ENCODE measurements around the gene VCPKMT.
"Not testable (repeated sequence)": the region's sequence is repeated elsewhere in the genome, so short reads cannot be mapped to it uniquely, and the experiment has no call there.

The VCPKMT gene

DNA sequence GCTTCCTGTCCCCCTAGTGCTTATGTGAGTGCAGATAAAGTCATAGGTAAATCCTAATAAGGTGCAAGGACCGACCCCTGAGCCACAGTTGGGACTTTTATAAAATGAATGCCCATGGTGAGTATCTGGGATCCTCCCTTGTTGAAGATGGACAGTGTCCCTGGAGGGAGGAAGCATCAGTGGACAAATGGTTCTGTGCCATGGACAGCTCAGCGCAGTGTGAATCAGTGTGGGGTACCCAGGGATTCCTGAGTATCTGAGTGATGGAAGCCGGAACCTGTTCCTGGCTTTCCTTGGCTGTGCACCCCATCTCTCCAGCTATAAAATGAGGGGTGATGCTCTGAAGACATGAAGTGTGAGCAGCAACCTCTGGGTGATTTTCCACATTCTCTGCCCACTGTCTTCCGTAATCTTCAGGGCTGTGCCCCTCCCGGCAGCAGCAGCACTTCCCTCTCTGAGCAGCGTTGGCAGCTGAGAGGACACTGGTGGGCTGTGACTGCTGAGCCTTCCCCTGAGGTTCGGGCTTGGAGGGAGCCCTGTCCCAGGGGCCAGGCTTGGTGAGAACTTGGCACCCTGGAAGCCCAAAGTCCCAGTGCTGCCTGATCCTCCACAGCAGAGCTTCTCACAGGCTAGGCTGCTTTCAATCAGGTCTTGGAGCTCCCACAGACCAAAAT, 25.0 kb downstream of the VCPKMT start:
- no peak for DNase-seq

DNA sequence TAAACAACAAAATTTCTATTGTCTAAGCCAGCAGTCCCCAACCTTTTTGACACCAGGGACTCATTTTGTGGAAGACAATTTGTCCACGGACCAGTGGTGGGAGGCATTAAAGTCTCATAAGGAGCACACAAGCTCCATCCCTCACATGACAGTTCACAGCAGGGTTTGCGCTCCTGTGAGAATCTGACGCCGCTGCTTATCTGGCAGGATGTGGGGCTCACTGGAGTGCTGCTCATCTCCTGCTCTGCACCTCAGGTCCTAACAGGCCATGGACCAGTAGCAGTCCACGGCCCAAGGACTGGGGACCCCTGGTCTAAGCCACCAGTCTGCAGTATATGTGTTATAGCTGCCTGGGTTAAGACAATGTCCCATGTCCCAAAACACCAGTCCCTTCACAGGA, 27.2 kb downstream of the VCPKMT start:
- no peak for DNase-seq

DNA sequence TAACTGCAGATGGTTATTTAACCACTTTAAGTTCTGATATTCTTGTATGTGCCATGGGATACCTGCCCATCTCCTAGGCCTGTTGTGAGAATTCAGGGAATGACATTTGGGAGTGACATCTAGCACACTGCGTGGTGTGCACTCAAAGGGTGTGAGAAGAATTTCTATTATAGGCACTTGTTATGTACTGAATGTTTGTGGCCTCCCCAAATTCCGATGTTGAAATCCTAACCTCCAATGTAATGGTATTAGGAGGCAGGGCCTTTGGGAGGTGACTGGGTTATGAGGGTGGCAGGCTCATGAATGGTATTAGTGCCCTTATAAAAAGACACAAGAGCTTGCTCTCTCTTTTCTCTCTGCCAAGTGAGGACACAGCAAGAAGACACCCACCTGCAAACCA, 27.6 kb downstream of the VCPKMT start:
- DNase-seq = no peak

DNA sequence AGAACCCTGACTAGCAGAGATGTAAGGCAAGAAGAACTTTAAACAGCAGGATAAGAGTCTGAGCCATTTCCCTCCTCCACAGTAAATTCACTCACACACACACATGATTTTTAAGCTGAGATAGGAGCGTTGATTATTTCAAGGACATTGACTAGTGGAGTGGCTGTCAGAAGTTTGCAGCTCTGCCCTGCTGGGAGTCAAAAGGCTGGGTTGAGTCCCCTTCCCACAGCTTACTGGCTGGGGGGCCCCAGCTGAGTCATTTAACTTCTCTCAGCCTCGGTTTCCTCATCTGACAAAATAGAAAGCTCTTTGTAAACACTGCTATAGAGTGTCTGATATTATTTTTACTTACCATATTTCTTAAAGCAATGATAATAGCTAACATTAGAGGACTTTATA, 28.3 kb downstream of the VCPKMT start:
- DNase-seq = no peak

DNA sequence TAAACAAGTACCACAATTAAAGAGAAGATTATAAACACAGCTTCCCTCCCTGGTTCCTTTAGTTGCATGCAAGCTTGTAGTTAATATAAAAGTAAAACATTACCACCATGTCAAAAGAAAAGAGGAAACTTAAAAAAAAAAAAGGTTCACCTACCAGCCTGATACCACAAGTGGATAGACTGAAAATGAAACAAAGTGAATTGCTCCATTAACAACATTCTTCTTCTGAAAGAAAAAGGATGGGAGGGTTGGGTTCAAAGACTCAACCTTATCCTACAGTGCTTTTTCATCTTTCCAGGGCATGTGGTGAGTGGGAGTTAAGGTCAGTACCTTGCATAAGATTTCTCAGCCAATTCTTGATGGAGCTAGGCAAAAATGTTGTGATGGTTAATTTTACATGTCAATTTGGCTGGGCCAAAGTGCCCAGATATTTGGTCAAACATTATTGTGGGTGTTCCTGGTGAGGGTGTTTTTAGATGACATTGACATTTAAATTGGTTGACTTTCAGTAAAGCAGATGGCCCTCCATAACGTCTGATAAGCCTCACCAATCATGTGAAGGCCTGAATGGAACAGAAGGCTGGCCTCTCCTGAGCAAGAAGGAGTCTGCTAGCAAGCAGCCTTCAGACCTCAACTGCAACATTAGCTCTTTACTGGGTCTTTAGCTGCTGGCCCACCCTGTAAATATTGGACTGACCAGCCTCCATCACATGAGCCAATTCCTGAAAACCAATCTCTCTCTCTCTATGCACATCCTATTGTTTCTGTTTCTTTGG, 28.8 kb downstream of the VCPKMT start:
- DNase-seq = no peak

DNA sequence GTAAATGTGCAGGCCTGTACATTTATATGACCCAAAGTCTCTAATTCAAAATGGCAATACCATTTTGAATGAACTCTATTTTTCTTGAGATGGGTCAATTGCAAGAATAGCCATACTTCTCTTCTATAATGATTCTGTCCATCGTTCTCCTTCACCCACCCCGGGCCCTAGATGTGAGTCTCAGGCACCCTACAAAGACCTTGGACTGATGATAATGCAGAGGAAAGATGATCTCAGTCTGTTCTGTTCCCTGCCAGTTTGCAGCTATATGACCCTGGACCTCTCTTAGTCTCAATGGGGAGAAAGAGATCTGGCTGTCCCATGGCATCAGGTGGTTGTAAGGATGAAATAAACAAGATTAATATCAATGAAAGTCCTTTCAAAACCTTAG, 30.1 kb downstream of the VCPKMT start:
- DNase-seq = no peak

GRCh38 chr14:50085570-50086320, 30.6 kb downstream of the VCPKMT start:
- DNase-seq = no peak

GRCh38 chr14:50084666-50085065, 31.7 kb downstream of the VCPKMT start:
- DNase-seq = no peak

GRCh38 chr14:50083467-50084337, 32.7 kb downstream of the VCPKMT start:
- no peak for DNase-seq

DNA sequence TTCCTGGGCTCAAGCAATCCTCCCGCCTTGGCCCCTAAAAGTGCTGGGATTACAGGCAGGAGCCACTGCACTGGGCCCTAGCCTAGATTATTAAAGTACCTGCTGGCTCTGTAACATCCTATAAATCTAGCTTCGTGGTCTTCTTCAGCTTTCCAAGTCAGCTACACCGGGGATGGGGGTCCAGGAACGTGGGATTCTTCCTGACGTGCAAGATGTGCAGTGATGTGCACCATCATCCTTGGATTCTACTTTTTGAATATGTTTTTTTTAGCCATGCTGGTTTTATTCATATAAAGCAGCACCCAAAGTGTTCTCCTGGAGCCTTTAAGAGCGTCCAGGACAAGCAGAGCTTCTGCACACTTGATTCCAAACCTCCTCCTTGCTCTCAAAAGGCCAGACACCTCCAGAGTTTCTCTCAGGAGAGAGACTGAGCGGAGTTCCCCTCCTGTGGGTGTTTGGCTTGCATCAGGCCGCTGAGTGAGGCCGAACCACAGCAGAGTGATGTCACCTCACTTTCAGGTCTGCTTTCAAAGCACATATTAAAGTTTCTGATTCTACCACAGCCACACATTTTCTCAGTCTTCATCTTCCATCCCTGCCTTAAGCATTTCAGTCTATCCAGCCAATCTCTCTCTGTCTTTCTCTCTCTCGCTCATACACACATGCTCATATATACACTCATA, 33.4 kb downstream of the VCPKMT start:
- no peak for DNase-seq

DNA sequence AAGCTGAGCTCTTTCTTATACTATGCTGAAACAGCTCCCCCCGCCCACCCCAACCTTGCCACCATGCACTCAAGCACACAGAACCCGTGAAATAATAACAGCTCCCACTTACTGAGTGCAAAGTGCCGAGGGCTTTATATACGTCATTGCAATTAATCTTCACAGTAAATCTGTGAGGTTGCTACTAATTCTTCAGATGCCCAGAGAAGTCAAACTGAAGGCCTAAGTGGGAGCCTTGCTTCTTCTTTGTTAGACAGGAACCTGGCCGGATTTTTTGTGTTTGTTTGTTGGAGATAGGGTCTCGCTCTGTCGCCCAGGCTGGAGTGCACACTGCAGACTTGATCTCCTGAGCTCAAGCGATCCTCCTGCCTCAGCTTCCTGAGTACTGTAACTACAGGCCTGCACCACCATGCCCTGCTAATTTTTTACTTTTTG, 34.0 kb downstream of the VCPKMT start:
- DNase-seq = no peak

GRCh38 chr14:50079103-50079502, 37.3 kb downstream of the VCPKMT start:
- DNase-seq = not testable (repeated sequence)

DNA sequence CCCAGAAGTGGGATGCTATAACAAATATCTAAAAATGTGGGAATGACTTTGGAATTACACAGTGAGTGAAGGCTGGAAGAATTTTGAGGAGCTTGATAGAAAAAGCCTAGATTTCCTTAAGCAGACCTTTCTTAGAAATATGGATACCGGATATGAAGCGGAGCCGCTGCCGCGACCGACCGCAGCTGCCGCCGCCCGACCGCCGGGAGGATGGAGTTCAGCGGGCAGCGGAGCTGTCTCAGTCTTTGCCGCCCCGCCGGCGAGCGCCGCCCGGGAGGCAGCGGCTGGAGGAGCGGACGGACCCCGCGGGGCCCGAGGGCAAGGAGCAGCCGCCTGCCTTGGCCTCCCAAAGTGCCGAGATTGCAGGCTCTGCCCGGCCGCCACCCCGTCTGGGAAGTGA, 42.7 kb downstream of the VCPKMT start:
- not testable (repeated sequence) for DNase-seq

- DNase-seq = no peak
Measured at GRCh38 chr14:50072395-50072794, 44.0 kb downstream of the VCPKMT start.

GRCh38 chr14:50070840-50071548, 45.4 kb downstream of the VCPKMT start:
- DNase-seq = no peak

GRCh38 chr14:50070230-50070629, 46.1 kb downstream of the VCPKMT start:
- DNase-seq = no peak

DNA sequence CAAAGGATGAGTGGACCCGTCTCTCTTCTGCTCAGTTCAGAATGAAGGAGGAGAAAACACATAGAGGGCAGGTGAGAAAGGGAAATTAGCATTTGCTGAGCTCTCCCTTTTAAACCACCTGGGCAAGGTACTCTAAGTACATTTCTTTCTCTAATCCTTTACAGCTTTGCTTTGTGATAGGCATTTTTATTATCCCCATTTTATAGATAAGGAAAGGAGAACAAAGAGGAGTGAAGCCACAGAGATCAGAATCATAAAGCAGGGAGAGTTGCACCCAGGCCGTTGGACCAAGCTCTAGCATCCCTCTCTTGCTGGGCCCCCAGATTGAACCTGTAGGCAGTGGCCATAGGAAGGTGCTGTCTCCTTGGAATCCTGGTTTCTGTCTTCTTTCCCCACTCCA, 47.0 kb downstream of the VCPKMT start:
- no peak for DNase-seq

DNA sequence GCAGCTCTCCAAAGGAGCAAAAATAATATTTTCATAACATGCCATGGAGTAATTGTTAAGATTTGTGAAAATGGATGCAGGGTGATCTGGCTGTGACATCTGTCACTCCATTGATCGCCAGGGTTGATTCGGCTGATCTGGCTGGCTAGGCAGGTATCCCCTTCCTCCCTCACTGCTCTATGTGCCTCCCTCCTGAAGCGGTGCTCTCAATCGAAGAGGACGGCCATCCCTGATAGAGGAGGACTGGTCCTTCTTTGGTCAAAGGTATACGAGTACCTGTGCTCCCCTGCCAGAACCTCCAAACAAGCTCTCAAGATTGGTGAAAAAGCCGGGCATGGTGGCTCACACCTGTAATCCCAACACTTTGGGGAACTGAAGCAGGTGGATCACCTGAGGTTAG, 47.9 kb downstream of the VCPKMT start:
- DNase-seq = no peak

DNA sequence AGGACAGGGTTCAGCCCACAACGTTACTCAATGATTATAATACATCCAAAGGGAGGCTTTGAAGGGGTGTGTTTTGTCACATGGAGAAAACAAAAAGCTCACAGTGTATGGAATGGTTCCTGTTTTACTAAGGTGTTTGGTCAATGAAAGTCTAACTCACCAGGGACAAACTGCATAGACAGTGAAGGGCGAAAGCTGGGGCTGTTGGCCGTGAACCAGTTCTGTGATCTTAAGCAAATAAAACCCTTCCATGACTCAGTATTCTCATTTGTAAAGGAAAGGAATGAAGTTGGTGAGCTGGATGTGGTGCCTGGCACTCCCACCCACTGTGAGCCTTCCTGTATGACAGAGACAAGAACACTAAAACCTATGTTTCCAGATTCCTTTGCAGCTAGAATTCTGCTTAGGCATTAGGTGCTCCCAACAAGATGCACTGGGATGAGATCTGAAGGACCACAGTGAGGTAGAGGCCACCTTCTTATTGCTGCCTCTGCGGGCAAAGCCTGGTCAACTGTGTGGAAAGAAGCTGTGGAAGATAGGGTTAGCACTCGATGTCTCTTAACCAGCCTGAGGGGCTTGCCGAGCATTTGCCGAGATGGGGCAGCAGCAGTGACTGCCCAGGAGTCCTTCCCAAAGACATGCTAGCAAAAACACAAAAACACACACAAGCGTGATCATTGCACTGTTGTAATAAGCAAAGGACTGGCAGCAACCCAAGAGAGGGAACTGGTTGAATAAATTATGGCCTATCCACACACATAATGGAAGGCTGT, 48.5 kb downstream of the VCPKMT start:
- DNase-seq = no peak

DNA sequence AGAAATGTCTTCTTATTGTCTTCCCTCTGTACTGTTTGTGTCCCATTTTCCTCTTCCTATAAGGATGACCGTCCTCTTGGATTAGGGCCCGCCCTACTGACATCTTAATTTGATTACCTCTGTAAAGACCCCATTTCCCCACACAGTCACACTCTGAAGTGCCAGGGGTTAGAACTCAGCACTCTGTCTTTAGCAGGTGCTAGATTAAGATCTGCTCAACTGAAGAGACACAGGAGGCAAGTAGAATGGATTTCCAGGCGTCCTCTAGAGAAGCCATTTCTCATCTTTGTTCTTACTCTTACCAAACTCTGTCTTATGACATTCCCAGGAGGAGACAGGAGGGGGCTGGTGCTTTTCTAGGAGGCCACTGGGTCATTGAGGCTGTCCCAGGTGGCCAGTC, 50.8 kb downstream of the VCPKMT start:
- DNase-seq = no peak

DNA sequence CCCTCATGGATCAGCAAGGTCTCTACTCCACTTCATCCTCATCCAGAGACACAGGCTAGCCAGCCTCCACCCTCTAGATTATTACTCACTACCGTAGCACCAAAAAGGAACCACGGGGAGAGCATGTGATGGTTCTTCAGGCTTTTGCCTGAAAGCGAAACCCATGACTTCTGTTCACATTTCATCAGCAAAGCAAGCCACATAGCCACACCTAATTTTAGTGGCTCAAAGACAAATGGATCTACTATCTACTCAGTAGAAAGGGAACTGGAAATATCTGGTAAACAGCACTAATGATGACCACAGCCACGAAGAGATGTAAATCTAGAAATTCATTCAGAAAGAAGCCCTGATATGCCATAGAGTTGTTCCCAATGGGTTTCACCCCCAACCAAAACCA, 51.4 kb downstream of the VCPKMT start:
- no peak for DNase-seq

Measured in NCI-H2029 treated with DMSO at 0.1 percent for 48 hours (cell line).